Measurements from ENCODE around the gene KCTD17. TPM values are rescaled to one million over a fixed set of nuclear protein-coding genes. Genes with fewer than 3 reads are reported as not detected.

Gene KCTD17
- total and polyA plus RNA-seq, 2 of the 13 experiments (the other 11 are each of a cell fraction or from before 2014, with no cell fraction given): 5.3 to 11.7 TPM

GRCh38 chr22:37032535-37033460 lies 18.7 kb upstream of the KCTD17 start (continued):
- TF ChIP-seq ETS1 (CRISPR knock-in tag; IDR thresholded peaks at IDR 0.05) (no peak), AGO2 (optimal IDR thresholded peaks at IDR 0.05; ENCODE audit: low read depth, low read length) (no peak), ZNF343 (CRISPR knock-in tag; IDR thresholded peaks at IDR 0.05) (peak; percentile 58; the same call in 1 of the 2 replicates), JUN (CRISPR knock-in tag; IDR thresholded peaks at IDR 0.05) (0 out of 2 replicates have a peak, but pooled peaks have one; percentile 30), ZNF878 (CRISPR knock-in tag; IDR thresholded peaks at IDR 0.05) (peak; percentile 84; the same call in 1 of the 2 replicates), TEAD2 (CRISPR knock-in tag; IDR thresholded peaks at IDR 0.05) (no peak), ISL2 (CRISPR knock-in tag; IDR thresholded peaks at IDR 0.05) (peak; percentile 97), SIN3B (IDR thresholded peaks at IDR 0.05; ENCODE audit: low read length) (peak; percentile 56; the same call in 1 of the 2 replicates), HES4 (CRISPR knock-in tag; IDR thresholded peaks at IDR 0.05; ENCODE audit: borderline replicate concordance) (no peak), ZNF773 (CRISPR knock-in tag; IDR thresholded peaks at IDR 0.05; ENCODE audit: borderline replicate concordance) (no peak), KDM2A (CRISPR knock-in tag; IDR thresholded peaks at IDR 0.05; ENCODE audit: borderline replicate concordance, low read depth) (peak; percentile 71), CREM (IDR thresholded peaks at IDR 0.05) (peak; percentile 92), CREM (CRISPR knock-in tag; IDR thresholded peaks at IDR 0.05) (no peak), PHB2 (IDR thresholded peaks at IDR 0.05; ENCODE audit: partially characterized antibody) (no peak), NFE2L1 (CRISPR knock-in tag; IDR thresholded peaks at IDR 0.05; ENCODE audit: borderline replicate concordance) (no peak), ZBTB21 (CRISPR knock-in tag; IDR thresholded peaks at IDR 0.05) (peak; percentile 66; the same call in 1 of the 2 replicates), U2AF2 (IDR thresholded peaks at IDR 0.05; ENCODE audit: low read depth, low read length) (no peak), ZNF839 (CRISPR knock-in tag; IDR thresholded peaks at IDR 0.05; ENCODE audit: borderline replicate concordance) (no peak; the same call in 1 of the 2 replicates), CBX5 (CRISPR knock-in tag; IDR thresholded peaks at IDR 0.05; ENCODE audit: borderline replicate concordance) (peak; percentile 96), ZNF598 (CRISPR knock-in tag; IDR thresholded peaks at IDR 0.05; ENCODE audit: borderline replicate concordance) (peak; percentile 70; the same call in 1 of the 2 replicates), MTA3 (CRISPR knock-in tag; IDR thresholded peaks at IDR 0.05) (no peak), DRAP1 (CRISPR knock-in tag; IDR thresholded peaks at IDR 0.05) (peak; percentile 90), ARNTL (CRISPR knock-in tag; IDR thresholded peaks at IDR 0.05) (peak; percentile 76), ZNF556 (CRISPR knock-in tag; IDR thresholded peaks at IDR 0.05; ENCODE audit: borderline replicate concordance) (peak; percentile 67; the same call in 1 of the 2 replicates)
- TF ChIP-seq, protein P1, sequence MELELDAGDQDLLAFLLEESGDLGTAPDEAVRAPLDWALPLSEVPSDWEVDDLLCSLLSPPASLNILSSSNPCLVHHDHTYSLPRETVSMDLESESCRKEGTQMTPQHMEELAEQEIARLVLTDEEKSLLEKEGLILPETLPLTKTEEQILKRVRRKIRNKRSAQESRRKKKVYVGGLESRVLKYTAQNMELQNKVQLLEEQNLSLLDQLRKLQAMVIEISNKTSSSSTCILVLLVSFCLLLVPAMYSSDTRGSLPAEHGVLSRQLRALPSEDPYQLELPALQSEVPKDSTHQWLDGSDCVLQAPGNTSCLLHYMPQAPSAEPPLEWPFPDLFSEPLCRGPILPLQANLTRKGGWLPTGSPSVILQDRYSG (CRISPR knock-in tag; IDR thresholded peaks at IDR 0.05): no peak
- TF ChIP-seq, protein P2, sequence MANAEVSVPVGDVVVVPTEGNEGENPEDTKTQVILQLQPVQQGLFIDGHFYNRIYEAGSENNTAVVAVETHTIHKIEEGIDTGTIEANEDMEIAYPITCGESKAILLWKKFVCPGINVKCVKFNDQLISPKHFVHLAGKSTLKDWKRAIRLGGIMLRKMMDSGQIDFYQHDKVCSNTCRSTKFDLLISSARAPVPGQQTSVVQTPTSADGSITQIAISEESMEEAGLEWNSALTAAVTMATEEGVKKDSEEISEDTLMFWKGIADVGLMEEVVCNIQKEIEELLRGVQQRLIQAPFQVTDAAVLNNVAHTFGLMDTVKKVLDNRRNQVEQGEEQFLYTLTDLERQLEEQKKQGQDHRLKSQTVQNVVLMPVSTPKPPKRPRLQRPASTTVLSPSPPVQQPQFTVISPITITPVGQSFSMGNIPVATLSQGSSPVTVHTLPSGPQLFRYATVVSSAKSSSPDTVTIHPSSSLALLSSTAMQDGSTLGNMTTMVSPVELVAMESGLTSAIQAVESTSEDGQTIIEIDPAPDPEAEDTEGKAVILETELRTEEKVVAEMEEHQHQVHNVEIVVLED (CRISPR knock-in tag; IDR thresholded peaks at IDR 0.05; ENCODE audit: borderline replicate concordance): peak; percentile 62; the same call in 1 of the 2 replicates
